Activated CD4-positive, alpha-beta memory T cell treated with anti-CD3 and anti-CD28 coated beads, Interleukin-2, amount 10 ng/mL, durations not matched to agents 7 days and 5 days (primary cell): ENCODE data around the gene USP17L15. TPM values are rescaled to one million over a fixed set of nuclear protein-coding genes. Genes with fewer than 3 reads are reported as not detected.
"Not testable (repeated sequence)": the region's sequence is repeated elsewhere in the genome, so short reads cannot be mapped to it uniquely, and the experiment has no call there.

Experiments
- CTCF ChIA-PET: fragments of 350-600 bp; sonication (Branson Sonifier 250); formaldehyde crosslinking; loops from one replicate; lab custom pipeline; 2021; ENCODE audit warnings: antibody characterized with exemption, inconsistent platforms; lab: Charles Lee
- POLR2A ChIA-PET: fragments of 350-600 bp; sonication (Branson Sonifier 250); formaldehyde crosslinking; loops from one replicate; lab custom pipeline; 2021; ENCODE audit warnings: antibody characterized with exemption; lab: Charles Lee
- DNase-seq: peaks from one replicate; pipeline ENCODE4 v3.0.0-alpha.2; 2020
- H3K27ac Mint-ChIP-seq: one replicate; pipeline ENCODE4 v1.8.0; 2021; ENCODE audit warnings: mild to moderate bottlenecking, mixed read lengths
- H3K27me3 Mint-ChIP-seq: one replicate; pipeline ENCODE4 v1.8.0; 2021; ENCODE audit warnings: mixed read lengths
- H3K36me3 Mint-ChIP-seq: one replicate; pipeline ENCODE4 v1.8.0; 2021; ENCODE audit warnings: low read depth, mixed read lengths
- H3K4me1 Mint-ChIP-seq: one replicate; pipeline ENCODE4 v1.8.0; 2021; ENCODE audit warnings: mixed read lengths
- H3K4me3 Mint-ChIP-seq: one replicate; pipeline ENCODE4 v1.8.0; 2021; ENCODE audit warnings: mild to moderate bottlenecking, mixed read lengths
- H3K9me3 Mint-ChIP-seq: one replicate; pipeline ENCODE4 v1.8.0; 2021; ENCODE audit warnings: mixed read lengths
- total RNA-seq, 2 experiments: library from RNA; stranded (reverse); gene quantifications; one replicate each; pipeline ENCODE4 v1.2.3, GENCODE V29; 2021

Gene USP17L15
- total RNA-seq, 2 experiments from 2014 or later = not detected

DNA sequence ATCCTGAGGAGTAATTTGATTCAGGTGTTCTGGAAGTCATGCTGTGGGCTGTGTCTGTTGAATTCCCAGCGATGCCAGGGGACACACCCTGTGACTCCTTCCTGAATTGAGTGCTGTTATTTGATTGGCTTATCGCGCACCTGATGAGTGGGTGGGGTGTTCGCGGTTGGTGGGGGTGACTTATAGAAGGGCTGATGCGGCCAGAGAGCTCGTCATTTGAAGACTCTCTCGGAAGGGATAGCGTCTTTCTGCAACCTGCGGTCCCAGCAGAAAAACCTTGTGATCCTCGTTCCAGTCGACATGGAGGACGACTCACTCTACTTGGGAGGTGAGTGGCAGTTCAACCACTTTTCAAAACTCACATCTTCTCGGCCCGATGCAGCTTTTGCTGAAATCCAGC lies 33.1 kb downstream of the USP17L15 start, which contains the start of gene USP17L22:
TSS of gene USP17L22 (plus strand) at position 301 of the 400 bp plus-strand sequence. CDS start at position 301, 0 bp downstream.
- H3K9me3 Mint-ChIP-seq, H3K27me3 Mint-ChIP-seq, H3K4me3 Mint-ChIP-seq, CTCF ChIA-PET, H3K36me3 Mint-ChIP-seq, H3K4me1 Mint-ChIP-seq, DNase-seq, H3K27ac Mint-ChIP-seq, POLR2A ChIA-PET: not testable (repeated sequence)

DNA sequence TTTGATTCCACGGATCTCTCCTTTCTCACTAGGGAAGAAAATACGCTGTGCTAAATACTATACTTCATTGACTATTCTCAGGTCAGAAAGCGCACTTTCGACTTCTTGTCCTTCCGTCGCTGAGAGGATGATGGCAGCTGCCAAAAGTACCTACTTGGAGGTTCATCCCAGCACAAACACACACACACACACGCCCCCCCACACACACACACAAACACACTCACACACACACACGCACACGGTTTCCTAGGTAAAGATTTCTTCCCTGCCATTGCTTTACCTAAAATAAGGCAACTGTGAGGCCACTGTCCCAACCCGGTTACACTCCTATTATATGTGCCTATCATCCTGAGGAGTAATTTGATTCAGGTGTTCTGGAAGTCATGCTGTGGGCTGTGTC lies 37.5 kb downstream of the USP17L15 start:
- H3K27me3 Mint-ChIP-seq, POLR2A ChIA-PET, H3K4me1 Mint-ChIP-seq, H3K27ac Mint-ChIP-seq, H3K4me3 Mint-ChIP-seq, H3K9me3 Mint-ChIP-seq, CTCF ChIA-PET, H3K36me3 Mint-ChIP-seq: not testable (repeated sequence)
- peak; percentile 20 for DNase-seq

Other genes starting within 250 kb of the USP17L15 start
- not detected for gene FAM90A26, start 64.0 kb upstream of the USP17L15 start, total RNA-seq
- gene USP17L10, start 23.7 kb upstream of the USP17L15 start, total RNA-seq = not detected
- gene USP17L11, start 19.0 kb upstream of the USP17L15 start, total RNA-seq = not detected
- gene USP17L12, start 14.2 kb upstream of the USP17L15 start, total RNA-seq = not detected
- gene USP17L13, start 9.5 kb upstream of the USP17L15 start, total RNA-seq = not detected
- not detected for gene USP17L17, start 9.5 kb downstream of the USP17L15 start, total RNA-seq
- not detected for gene USP17L18, start 14.2 kb downstream of the USP17L15 start, total RNA-seq
- gene USP17L19, start 19.0 kb downstream of the USP17L15 start, total RNA-seq = not detected
- gene USP17L20, start 23.7 kb downstream of the USP17L15 start, total RNA-seq = not detected
- not detected for gene USP17L21, start 28.5 kb downstream of the USP17L15 start, total RNA-seq
- not detected for gene USP17L22, start 33.2 kb downstream of the USP17L15 start, total RNA-seq
- gene USP17L24, start 90.8 kb downstream of the USP17L15 start, total RNA-seq = not detected
- not detected for gene USP17L25, start 95.5 kb downstream of the USP17L15 start, total RNA-seq
- gene USP17L26, start 100.3 kb downstream of the USP17L15 start, total RNA-seq = not detected
- not detected for gene USP17L5, start 105.0 kb downstream of the USP17L15 start, total RNA-seq
- not detected for gene USP17L27, start 109.8 kb downstream of the USP17L15 start, total RNA-seq
- gene USP17L28, start 114.5 kb downstream of the USP17L15 start, total RNA-seq = not detected
- gene USP17L29, start 119.3 kb downstream of the USP17L15 start, total RNA-seq = not detected
- not detected for gene USP17L30, start 128.7 kb downstream of the USP17L15 start, total RNA-seq
- not detected for gene DEFB131A, start 210.0 kb downstream of the USP17L15 start, total RNA-seq